GM23338 (cell line): ENCODE data around the gene SRP54. TPM values are rescaled to one million over a fixed set of nuclear protein-coding genes. Genes with fewer than 3 reads are reported as not detected.

Experiments used
- ATAC-seq: fragments of 200-7000 bp; cut with Tn5 transposase; 3 replicates; pipeline ENCODE4 v1.9.1; 2020
- DNase-seq: peaks from one replicate; pipeline ENCODE4 v3.0.0-alpha.2; 2015; ENCODE audit warnings: low spot score
- H2AFZ ChIP-seq: fragments of 200-600 bp; sonication (generic); 2 replicates; pipeline ENCODE4 v1.8.0; 2016; ENCODE audit warnings: antibody characterized with exemption, mild to moderate bottlenecking, moderate library complexity
- H3F3A ChIP-seq: fragments of 200-600 bp; sonication (generic); replicated peaks from 2 replicates; pipeline ENCODE4 v1.8.0; 2017; ENCODE audit warnings: antibody characterized with exemption, mixed run types, low read depth
- H3K27ac ChIP-seq: fragments of 200-600 bp; sonication (generic); 2 replicates; pipeline ENCODE4 v1.6.1; 2016; ENCODE audit warnings: low read depth
- H3K27me3 ChIP-seq: fragments of 200-600 bp; sonication (generic); 2 replicates; pipeline ENCODE4 v1.8.0; 2016; ENCODE audit warnings: mild to moderate bottlenecking, mixed run types, moderate library complexity; ENCODE audit not compliant: insufficient read depth
- H3K36me3 ChIP-seq: fragments of 200-600 bp; sonication (generic); 2 replicates; pipeline ENCODE4 v1.8.0; 2016; ENCODE audit warnings: mild to moderate bottlenecking; ENCODE audit not compliant: insufficient read depth
- H3K4me1 ChIP-seq: fragments of 200-600 bp; sonication (generic); 2 replicates; pipeline ENCODE4 v1.8.0; 2016; ENCODE audit warnings: mild to moderate bottlenecking, moderate library complexity; ENCODE audit not compliant: insufficient read depth
- H3K4me2 ChIP-seq: fragments of 200-600 bp; sonication (generic); 2 replicates; pipeline ENCODE4 v1.7.1; 2017; ENCODE audit warnings: mixed run types
- H3K4me3 ChIP-seq: fragments of 200-600 bp; sonication (generic); 2 replicates; pipeline ENCODE4 v1.6.1; 2016; ENCODE audit warnings: mixed run types
- H3K79me2 ChIP-seq: fragments of 200-600 bp; sonication (generic); replicated peaks from 2 replicates; pipeline ENCODE4 v1.8.0; 2017; ENCODE audit warnings: mild to moderate bottlenecking; ENCODE audit not compliant: insufficient read depth
- H3K9me2 ChIP-seq: fragments of 200-600 bp; sonication (generic); 2 replicates; pipeline ENCODE4 v1.8.0; 2017; ENCODE audit not compliant: insufficient read depth
- H4K20me1 ChIP-seq: fragments of 200-600 bp; sonication (generic); replicated peaks from 2 replicates; pipeline ENCODE4 v1.8.0; 2017; ENCODE audit warnings: mild to moderate bottlenecking; ENCODE audit not compliant: insufficient read depth
- H3K27ac Mint-ChIP-seq: 2 replicates; pipeline ENCODE4 v1.8.0; 2020; ENCODE audit warnings: inconsistent platforms, mild to moderate bottlenecking, moderate library complexity, mixed read lengths
- H3K27me3 Mint-ChIP-seq: 3 replicates; pipeline ENCODE4 v1.8.0; 2022; ENCODE audit warnings: low read depth, mild to moderate bottlenecking, moderate library complexity, mixed read lengths, inconsistent platforms; ENCODE audit not compliant: insufficient read depth, poor library complexity
- H3K36me3 Mint-ChIP-seq: 3 replicates; pipeline ENCODE4 v1.8.0; 2021; ENCODE audit warnings: low read depth, mild to moderate bottlenecking, inconsistent platforms, moderate library complexity, mixed read lengths
- H3K4me1 Mint-ChIP-seq: 3 replicates; pipeline ENCODE4 v1.8.0; 2020; ENCODE audit warnings: mild to moderate bottlenecking, inconsistent platforms, mixed read lengths
- H3K4me3 Mint-ChIP-seq: 3 replicates; pipeline ENCODE4 v1.8.0; 2021; ENCODE audit warnings: moderate library complexity, mild to moderate bottlenecking, inconsistent platforms, mixed read lengths
- H3K9me3 Mint-ChIP-seq: 3 replicates; pipeline ENCODE4 v1.8.0; 2020; ENCODE audit warnings: moderate library complexity, mild to moderate bottlenecking, inconsistent platforms, mixed read lengths
- CREB1 ChIP-seq: fragments of 250-450 bp; sonication (Bioruptor Pico); IDR thresholded peaks from 2 replicates; pipeline ENCODE4 v1.5.0; 2020; ENCODE audit warnings: low read depth, mild to moderate bottlenecking, moderate library complexity
- CTCF ChIP-seq, 2 experiments: fragments of 200-600 bp in 1 of 2; sonication (generic) in 1 of 2; conservative IDR thresholded peaks; 2 replicates each; pipeline versions ENCODE4 v1.5.1 to v1.6.1; 2016 to 2017; ENCODE audit warnings: antibody characterized with exemption in 2 of 2, low read depth in 2 of 2, mild to moderate bottlenecking in 2 of 2, moderate library complexity in 1 of 2
- EZH2 ChIP-seq: fragments of 200-600 bp; sonication (generic); IDR thresholded peaks from one replicate; pipeline ENCODE4 v1.8.0; 2017; ENCODE audit warnings: antibody characterized with exemption, mild to moderate bottlenecking, low read depth; ENCODE audit not compliant: unreplicated experiment
- NANOG ChIP-seq: IDR thresholded peaks from 2 replicates; pipeline ENCODE4 v1.6.1; 2016; ENCODE audit warnings: antibody characterized with exemption, borderline replicate concordance
- POLR2AphosphoS5 ChIP-seq: IDR thresholded peaks from 2 replicates; pipeline ENCODE4 v1.6.1; 2016; ENCODE audit warnings: antibody characterized with exemption, low read depth
- REST ChIP-seq: IDR thresholded peaks from one replicate; pipeline ENCODE4 v1.6.1; 2018; ENCODE audit warnings: antibody characterized with exemption; ENCODE audit not compliant: unreplicated experiment
- STAT1 ChIP-seq: IDR thresholded peaks from one replicate; pipeline ENCODE4 v1.6.1; 2016; ENCODE audit warnings: antibody characterized with exemption; ENCODE audit not compliant: unreplicated experiment
- ZNF114 ChIP-seq: fragments of 250-450 bp; sonication (Bioruptor Pico); IDR thresholded peaks from 2 replicates; pipeline ENCODE4 v1.5.0; 2020; ENCODE audit warnings: mild to moderate bottlenecking, moderate library complexity
- polyA plus RNA-seq: library from polyadenylated mRNA; unstranded; fragments of >200 nt; fragmentation: Nextera tagmentation; extraction: Ambion mirVana; gene quantifications from 2 replicates; pipeline ENCODE4 v1.2.1, GENCODE V29; 2016
- total RNA-seq: library from RNA; depleted of rRNA; stranded (reverse); fragments of >200 nt; shearing (Covaris generic); gene quantifications from 2 replicates; pipeline ENCODE4 v1.2.3, GENCODE V29; 2014

The SRP54 gene
- total and polyA plus RNA-seq, 2 experiments from 2014 or later, result 60.4 to 77.5 TPM

- DNase-seq, result no peak
- H3K79me2 ChIP-seq, result no peaks in the 10 kb centered on the region
- no peaks in the 10 kb centered on the region for H3K4me1 Mint-ChIP-seq
- 0 out of 2 replicates have a peak, but pooled peaks cover 2% of the 10 kb centered on the region for H3K36me3 ChIP-seq
- H2AFZ ChIP-seq, result no peak overlapping the region
- no peak overlapping the region for H3K27ac ChIP-seq
- no peaks in the 10 kb centered on the region for H3K27me3 ChIP-seq
- H3K4me3 Mint-ChIP-seq, result no peak overlapping the region
- H3K36me3 Mint-ChIP-seq, result peaks cover 21% of the 10 kb centered on the region
- H3K9me3 Mint-ChIP-seq, result peaks cover 18% of the 10 kb centered on the region
- H3K9me2 ChIP-seq, result 0 out of 2 replicates have a peak, but pooled peaks cover 4% of the 10 kb centered on the region
- H3K4me1 ChIP-seq, result no peaks in the 10 kb centered on the region
- no peak overlapping the region for H3K4me2 ChIP-seq
- no peak overlapping the region for H3K4me3 ChIP-seq
- no peaks in the 10 kb centered on the region for H3F3A ChIP-seq
- ATAC-seq, result no peak
- H3K27ac Mint-ChIP-seq, result no peak overlapping the region
- no peaks in the 10 kb centered on the region for H3K27me3 Mint-ChIP-seq
- no peaks in the 10 kb centered on the region for H4K20me1 ChIP-seq
- no peak for TF ChIP-seq CREB1 (CRISPR knock-in tag)
- no peak for TF ChIP-seq EZH2
Measured at GRCh38 chr14:34946699-34947098, 36.1 kb upstream of the SRP54 start.

GRCh38 chr14:34951286-34951685 lies 31.5 kb upstream of the SRP54 start:
- ATAC-seq, result no peak

GRCh38 chr14:34956931-34957330 lies 25.9 kb upstream of the SRP54 start:
- Histone ChIP-seq H3K4me2 (no peak overlapping the region), H2AFZ (no peak overlapping the region), H3K4me3 (no peak overlapping the region), H3K79me2 (no peaks in the 10 kb centered on the region), H3K4me1 (no peaks in the 10 kb centered on the region), H3K36me3 (peaks cover 11% of the 10 kb centered on the region), H4K20me1 (no peaks in the 10 kb centered on the region), H3K27ac (no peak overlapping the region), H3F3A (no peaks in the 10 kb centered on the region), H3K9me2 (no peaks in the 10 kb centered on the region), H3K27me3 (no peaks in the 10 kb centered on the region)
- H3K36me3 Mint-ChIP-seq, result peaks cover 30% of the 10 kb centered on the region; the same call in 2 of the 3 replicates
- ATAC-seq, result no peak
- H3K4me3 Mint-ChIP-seq, result no peak overlapping the region
- no peak overlapping the region for H3K27ac Mint-ChIP-seq
- DNase-seq, result no peak
- H3K27me3 Mint-ChIP-seq, result no peaks in the 10 kb centered on the region
- H3K4me1 Mint-ChIP-seq, result no peaks in the 10 kb centered on the region
- H3K9me3 Mint-ChIP-seq, result no peaks in the 10 kb centered on the region
- TF ChIP-seq ZNF114 (CRISPR knock-in tag) (no peak), POLR2AphosphoS5 (no peak), REST (no peak), STAT1 (no peak), CTCF (conservative IDR thresholded peaks at IDR 0.05; ENCODE audit: low read depth in 2 of 2) (no peak)

More at GRCh38 chr14:34951286-34951685, 31.5 kb upstream of the SRP54 start:
- Histone ChIP-seq H2AFZ (no peak overlapping the region), H3K4me3 (no peak overlapping the region), H3K27ac (no peak overlapping the region), H4K20me1 (no peaks in the 10 kb centered on the region), H3K27me3 (no peaks in the 10 kb centered on the region), H3K36me3 (no peaks in the 10 kb centered on the region; the same call in 1 of the 2 replicates), H3K79me2 (no peaks in the 10 kb centered on the region), H3K4me1 (no peaks in the 10 kb centered on the region), H3F3A (no peaks in the 10 kb centered on the region), H3K4me2 (no peak overlapping the region), H3K9me2 (no peaks in the 10 kb centered on the region)
- Mint-ChIP-seq H3K4me1 (no peaks in the 10 kb centered on the region), H3K27ac (no peak overlapping the region), H3K36me3 (peaks cover 16% of the 10 kb centered on the region; the same call in 2 of the 3 replicates), H3K4me3 (no peak overlapping the region), H3K9me3 (no peaks in the 10 kb centered on the region), H3K27me3 (no peaks in the 10 kb centered on the region)
- TF ChIP-seq ZNF114 (CRISPR knock-in tag) (no peak), NANOG (no peak)
- DNase-seq, result no peak
